HG02610 (cell line): ENCODE results near the gene IGSF5.
"Not testable (repeated sequence)": the region's sequence is repeated elsewhere in the genome, so short reads cannot be mapped to it uniquely, and the experiment has no call there.

Experiments
- ATAC-seq: cut with Tn5 transposase; IDR thresholded peaks from one replicate; pipeline ENCODE4 v1.9.1; 2021; ENCODE audit warnings: mild to moderate bottlenecking, moderate library complexity; ENCODE audit not compliant: unreplicated experiment

Gene IGSF5

DNA sequence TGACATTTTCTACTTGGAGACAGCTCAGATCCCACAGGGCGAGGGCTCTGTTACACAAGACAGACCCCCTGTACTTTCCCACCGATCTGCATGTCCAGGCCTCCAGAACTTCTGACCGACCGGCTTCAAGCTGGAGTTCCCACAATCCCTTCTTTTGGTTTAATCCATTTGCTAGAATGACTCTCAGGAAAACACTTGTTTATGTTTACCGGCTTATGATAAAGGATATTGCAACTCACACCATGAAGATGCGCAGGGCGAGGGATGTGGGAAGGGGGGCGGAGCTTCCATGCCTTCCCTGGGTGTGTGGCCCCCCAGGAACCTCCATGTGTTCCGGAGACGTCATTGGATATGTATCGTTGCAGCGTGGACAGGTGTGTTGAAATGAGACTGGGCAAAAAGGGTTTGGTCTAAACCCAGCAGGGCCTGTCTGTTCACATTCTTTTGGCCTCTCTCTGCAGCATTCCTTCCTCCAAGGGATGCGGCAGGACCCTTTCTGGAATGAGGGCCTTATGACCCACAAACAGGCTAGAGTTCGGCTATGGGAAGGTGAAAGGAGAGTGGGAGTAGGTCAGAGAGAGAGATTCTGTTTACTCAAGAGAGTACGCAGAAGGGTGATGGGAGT is 7.5 kb upstream of the IGSF5 start:
- ATAC-seq: no peak

DNA sequence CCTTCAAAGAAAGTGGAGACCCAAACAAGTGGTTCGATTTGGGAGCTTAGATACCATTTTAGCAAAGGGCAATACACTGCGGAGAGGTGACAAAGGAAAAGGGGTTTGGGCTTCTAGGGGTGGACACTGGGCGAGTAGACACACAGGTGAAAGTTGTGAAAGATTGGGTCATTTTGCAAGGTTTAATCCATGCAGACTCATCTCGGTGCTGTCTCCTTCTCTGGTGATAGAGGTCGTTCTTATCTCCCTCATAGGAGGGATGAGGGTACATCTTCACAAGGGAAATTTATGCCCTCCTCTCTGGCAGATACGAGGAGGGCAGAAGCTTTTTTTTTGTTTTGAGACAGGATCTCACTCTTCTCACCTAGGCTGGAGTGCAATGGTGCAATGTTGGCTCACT is 6.4 kb upstream of the IGSF5 start:
- no peak for ATAC-seq

GRCh38 chr21:39739531-39739930 is 5.5 kb upstream of the IGSF5 start:
- not testable (repeated sequence) for ATAC-seq

- ATAC-seq: not testable (repeated sequence)
Measured at GRCh38 chr21:39742561-39742960, 2.4 kb upstream of the IGSF5 start.

- not testable (repeated sequence) for ATAC-seq
Measured at GRCh38 chr21:39745332-39745731, 349 bp downstream of the IGSF5 start.

GRCh38 chr21:39750670-39751069 is 5.7 kb downstream of the IGSF5 start:
- ATAC-seq: no peak

- ATAC-seq: no peak
Measured at GRCh38 chr21:39754811-39755210, 9.8 kb downstream of the IGSF5 start.

- ATAC-seq: no peak
Measured at GRCh38 chr21:39756285-39756684, 11.3 kb downstream of the IGSF5 start.

- no peak for ATAC-seq
Measured at GRCh38 chr21:39763272-39763970, 18.4 kb downstream of the IGSF5 start.

- no peak for ATAC-seq
Measured at GRCh38 chr21:39774227-39774626, 29.2 kb downstream of the IGSF5 start.

DNA sequence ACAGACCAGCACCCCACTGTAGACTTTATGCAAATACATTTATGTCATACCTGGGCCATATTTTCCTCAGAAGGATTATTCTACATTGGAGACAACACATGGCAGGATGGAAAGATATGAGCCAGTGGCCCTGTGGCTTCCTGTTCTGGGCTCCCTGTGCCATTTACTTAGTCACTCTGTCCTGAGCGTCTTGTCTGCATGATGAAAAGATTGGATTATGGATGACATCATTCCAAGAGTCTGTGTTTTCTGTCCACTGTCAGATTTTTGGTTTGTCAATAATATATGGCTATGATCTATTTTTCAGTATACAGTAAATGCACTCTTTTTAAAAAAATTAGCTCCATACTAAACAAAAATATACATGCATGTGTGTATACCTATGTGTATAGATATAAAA is 30.8 kb downstream of the IGSF5 start:
- ATAC-seq: no peak

DNA sequence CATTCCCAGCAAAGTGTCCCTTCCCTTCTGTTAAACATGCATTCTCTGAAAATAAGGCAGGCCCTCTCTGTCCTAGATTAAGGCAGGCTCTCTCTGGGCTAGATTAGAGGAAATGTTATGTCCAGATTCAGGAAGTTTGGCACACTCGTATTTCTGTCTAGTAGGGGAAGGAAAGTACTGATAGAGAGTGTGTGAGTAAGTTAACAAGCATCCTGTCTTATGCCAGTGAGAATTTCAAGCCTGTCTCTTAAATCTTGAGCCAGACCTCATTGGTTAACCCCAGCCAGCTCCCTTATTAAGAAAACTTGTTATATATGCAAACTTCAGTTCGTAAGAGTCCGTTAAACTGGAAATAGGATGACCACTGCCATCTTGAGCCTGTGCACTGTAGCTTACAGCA is 31.6 kb downstream of the IGSF5 start:
- no peak for ATAC-seq

GRCh38 chr21:39781331-39781730 is 36.3 kb downstream of the IGSF5 start:
- no peak for ATAC-seq

DNA sequence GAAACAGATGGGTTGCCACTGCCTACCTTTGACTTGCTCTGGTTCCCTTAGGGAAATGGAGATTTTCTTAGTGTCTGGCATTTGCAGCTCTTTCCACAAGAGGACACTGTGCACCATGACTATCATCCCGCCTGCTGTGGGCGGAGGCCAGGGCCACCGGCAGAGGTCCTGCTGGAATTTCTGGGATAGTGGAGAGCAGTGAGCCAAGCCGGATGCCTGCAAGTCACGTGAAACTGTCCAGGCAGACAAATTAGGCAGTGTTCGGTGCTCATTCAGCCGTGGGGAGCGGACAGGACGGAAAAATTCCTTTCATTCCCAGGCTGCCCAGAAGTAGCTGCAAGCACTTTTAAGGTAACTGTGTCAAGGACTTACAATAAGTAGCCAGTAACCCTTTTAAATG is 43.4 kb downstream of the IGSF5 start:
- no peak for ATAC-seq

DNA sequence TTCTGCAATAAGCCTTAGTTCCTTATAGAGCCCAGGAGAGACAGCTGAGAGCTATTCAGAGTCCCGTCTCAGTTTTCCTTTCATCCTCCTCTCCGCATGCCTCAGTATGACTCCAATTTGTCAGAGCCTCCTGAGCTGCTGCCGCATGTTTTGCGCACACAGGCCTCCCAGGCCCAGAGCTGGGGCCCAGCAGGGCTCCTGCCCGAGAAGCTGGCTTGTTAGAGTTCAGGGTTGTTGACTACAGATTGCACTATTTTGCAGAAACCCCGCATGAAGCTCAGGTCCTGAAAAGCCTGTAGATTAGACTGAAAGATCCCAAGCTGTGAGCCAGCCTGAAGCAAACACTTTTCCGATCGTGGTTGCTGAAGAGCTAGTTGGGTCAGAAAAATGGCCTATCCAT is 51.5 kb downstream of the IGSF5 start:
- ATAC-seq: no peak

GRCh38 chr21:39799178-39799577 is 54.2 kb downstream of the IGSF5 start:
- no peak for ATAC-seq

GRCh38 chr21:39800311-39800710 is 55.3 kb downstream of the IGSF5 start:
- no peak for ATAC-seq

GRCh38 chr21:39802217-39802616 is 57.2 kb downstream of the IGSF5 start:
- ATAC-seq: no peak

GRCh38 chr21:39803393-39803792 is 58.4 kb downstream of the IGSF5 start:
- ATAC-seq: no peak

DNA sequence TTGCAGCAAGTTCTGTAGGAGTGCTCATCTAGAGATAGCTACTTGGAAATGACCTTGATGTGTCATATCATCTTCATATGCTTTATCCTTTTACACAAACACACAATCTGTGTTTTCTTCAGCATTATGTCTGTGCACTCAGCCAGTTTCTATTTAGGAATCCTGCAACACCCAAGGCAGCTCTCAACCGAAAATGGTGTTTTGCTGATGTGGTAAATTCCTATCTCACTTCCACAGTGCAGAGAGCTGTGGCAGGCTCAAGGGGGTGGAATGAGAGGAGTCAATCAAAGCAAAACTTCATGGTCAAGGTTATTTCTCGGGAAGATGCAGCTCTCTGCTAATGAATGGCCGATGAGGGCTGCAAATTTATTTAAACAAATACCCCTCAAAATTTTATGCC is 59.3 kb downstream of the IGSF5 start:
- ATAC-seq: no peak

GRCh38 chr21:39805983-39806382 is 61.0 kb downstream of the IGSF5 start:
- no peak for ATAC-seq

GRCh38 chr21:39807738-39808137 is 62.8 kb downstream of the IGSF5 start:
- no peak for ATAC-seq

GRCh38 chr21:39809936-39810335 is 65.0 kb downstream of the IGSF5 start:
- no peak for ATAC-seq
